ENCODE measurements around the gene RPAP2.
"Not testable (repeated sequence)": the region's sequence is repeated elsewhere in the genome, so short reads cannot be mapped to it uniquely, and the experiment has no call there.

- TF ChIP-seq CTCF, POLR2A (IDR thresholded peaks at IDR 0.05): not testable (repeated sequence)
Observed at GRCh38 chr1:92359382-92359781, 60.5 kb downstream of the RPAP2 start.

Measured in esophagus squamous epithelium (tissue), 4 donors.